RWPE2 (cell line): ENCODE data around the gene ZFP57.

Experiments used
- ATAC-seq: fragments of 200-7000 bp; cut with Tn5 transposase; 3 replicates; pipeline ENCODE4 v1.9.1; 2021; ENCODE audit warnings: low read depth
- DNase-seq: peaks from one replicate; pipeline ENCODE4 v3.0.0-alpha.2; 2020; ENCODE audit warnings: low spot score
- H3K27ac ChIP-seq: fragments of 450-650 bp; 2 replicates; pipeline ENCODE4 v1.5.1; 2017; ENCODE audit warnings: mild to moderate bottlenecking; ENCODE audit not compliant: poor library complexity, severe bottlenecking
- H3K27me3 ChIP-seq: fragments of 250-450 bp; sonication (Bioruptor Pico); 2 replicates; pipeline ENCODE4 v1.5.1; 2021; ENCODE audit warnings: mild to moderate bottlenecking, moderate library complexity; ENCODE audit not compliant: insufficient read depth, poor library complexity, severe bottlenecking
- H3K36me3 ChIP-seq: fragments of 250-450 bp; sonication (Bioruptor Pico); 2 replicates; pipeline ENCODE4 v1.5.1; 2020; ENCODE audit warnings: low read depth, mild to moderate bottlenecking, moderate library complexity
- H3K4me1 ChIP-seq: fragments of 250-450 bp; sonication (Bioruptor Pico); 2 replicates; pipeline ENCODE4 v1.5.1; 2021; ENCODE audit warnings: mild to moderate bottlenecking, moderate library complexity; ENCODE audit not compliant: insufficient read depth, poor library complexity, severe bottlenecking
- H3K4me3 ChIP-seq: fragments of 250-450 bp; sonication (Bioruptor Pico); 2 replicates; pipeline ENCODE4 v1.5.1; 2021; ENCODE audit warnings: mild to moderate bottlenecking, moderate library complexity; ENCODE audit not compliant: severe bottlenecking
- H3K9me3 ChIP-seq: fragments of 250-450 bp; sonication (Bioruptor Pico); 2 replicates; pipeline ENCODE4 v1.5.1; 2021; ENCODE audit warnings: mild to moderate bottlenecking, moderate library complexity; ENCODE audit not compliant: severe bottlenecking
- CTCF ChIP-seq: fragments of 450-650 bp; IDR thresholded peaks from one replicate; pipeline ENCODE4 v1.5.1; 2017; ENCODE audit warnings: mild to moderate bottlenecking, moderate library complexity; ENCODE audit not compliant: poor library complexity, severe bottlenecking

ZFP57 gene

GRCh38 chr6:29652198-29652584 lies 28.8 kb downstream of the ZFP57 start:
- peaks cover 3% of the 10 kb centered on the region for H3K4me1 ChIP-seq
- ATAC-seq = no peak
- TF ChIP-seq CTCF = no peak
- H3K27me3 ChIP-seq = no peaks in the 10 kb centered on the region
- no peak overlapping the region for H3K4me3 ChIP-seq
- H3K27ac ChIP-seq = no peak overlapping the region
- H3K36me3 ChIP-seq = peaks cover 5% of the 10 kb centered on the region; the same call in 1 of the 2 replicates
- no peak for DNase-seq
- H3K9me3 ChIP-seq = no peaks in the 10 kb centered on the region

GRCh38 chr6:29651413-29652197 lies 29.3 kb downstream of the ZFP57 start:
- ATAC-seq (no peak), DNase-seq (no peak)
- Histone ChIP-seq H3K27me3 (no peaks in the 10 kb centered on the region), H3K36me3 (peaks cover 6% of the 10 kb centered on the region; the same call in 1 of the 2 replicates), H3K27ac (no peak overlapping the region), H3K4me3 (no peak overlapping the region), H3K9me3 (no peaks in the 10 kb centered on the region), H3K4me1 (peaks cover 3% of the 10 kb centered on the region)
- TF ChIP-seq CTCF = peak; percentile 81

- H3K36me3 ChIP-seq = peaks cover 6% of the 10 kb centered on the region; the same call in 1 of the 2 replicates
- no peaks in the 10 kb centered on the region for H3K9me3 ChIP-seq
- peak overlapping the region; percentile 20 for H3K27ac ChIP-seq
- peaks cover 3% of the 10 kb centered on the region for H3K4me1 ChIP-seq
- ATAC-seq (peak; percentile 94), DNase-seq (peak; percentile 96)
- H3K27me3 ChIP-seq = no peaks in the 10 kb centered on the region
- TF ChIP-seq CTCF = peak; percentile 96
- H3K4me3 ChIP-seq = peak overlapping the region; percentile 45
Measured at GRCh38 chr6:29649701-29650673, 31.0 kb downstream of the ZFP57 start.

- Histone ChIP-seq H3K4me1 (peaks cover 3% of the 10 kb centered on the region), H3K4me3 (no peak overlapping the region), H3K27me3 (no peaks in the 10 kb centered on the region), H3K36me3 (peaks cover 6% of the 10 kb centered on the region; the same call in 1 of the 2 replicates), H3K9me3 (no peaks in the 10 kb centered on the region), H3K27ac (no peak overlapping the region)
- ATAC-seq (0 out of 3 replicates have a peak, but pooled peaks have one; percentile 23), DNase-seq (no peak)
- TF ChIP-seq CTCF = peak; percentile 83
Measured at GRCh38 chr6:29647927-29648642, 32.9 kb downstream of the ZFP57 start.
